ENCODE data around the gene SMARCC1. TPM values are rescaled to one million over a fixed set of nuclear protein-coding genes. Genes with fewer than 3 reads are reported as not detected.

Gene SMARCC1
- total RNA-seq, 2 experiments from 2014 or later: 74.2 to 76.2 TPM

- Mint-ChIP-seq H3K4me1 (ENCODE audit: low read depth) (no peaks in the 10 kb centered on the region), H3K27me3 (no peaks in the 10 kb centered on the region), H3K4me3 (no peak overlapping the region), H3K36me3 (ENCODE audit: low read depth) (peaks cover 72% of the 10 kb centered on the region), H3K9me3 (no peaks in the 10 kb centered on the region), H3K27ac (no peak overlapping the region)
- no peaks in the 10 kb centered on the region for H3K4me1 ChIP-seq (ENCODE audit: insufficient read depth, low read length)
- ChIA-PET CTCF (no interaction called here), POLR2A (no interaction called here)
- H3K9me3 ChIP-seq (ENCODE audit: control insufficient read depth in 1 of 2, insufficient read depth in 1 of 2, low read length in 2 of 2): no peaks in the 10 kb centered on the region
- intact Hi-C loops (cut with DNase I, micrococcal nuclease): no loop called here
- no peak overlapping the region for H3K4me3 ChIP-seq (ENCODE audit: low read length)
- no peak for ATAC-seq (ENCODE audit: poor library complexity)
- H3K27ac ChIP-seq (ENCODE audit: low read depth in 1 of 2, low read length in 2 of 2): no peak overlapping the region
- TF ChIP-seq CTCF (IDR thresholded peaks at IDR 0.05): no peak
- peaks cover 64% of the 10 kb centered on the region for H3K36me3 ChIP-seq (ENCODE audit: insufficient read depth, low read length)
- H3K27me3 ChIP-seq (ENCODE audit: control insufficient read depth in 1 of 2, insufficient read depth in 2 of 2, low read length in 2 of 2): no peaks in the 10 kb centered on the region
- DNase-seq: no peak
Observed at GRCh38 chr3:47701388-47701787, 80.3 kb downstream of the SMARCC1 start.

GRCh38 chr3:47692158-47692557 lies 89.5 kb downstream of the SMARCC1 start:
- H3K36me3 ChIP-seq (ENCODE audit: insufficient read depth, low read length): peaks cover 66% of the 10 kb centered on the region
- ChIA-PET POLR2A (no interaction called here), CTCF (interaction anchor here (0.9 kb wide), 1 partner anchor 13 kb away, joined by 3 read pairs; no protein-coding TSS in a partner anchor)
- no peak overlapping the region for H3K4me3 Mint-ChIP-seq
- no peak for TF ChIP-seq CTCF (IDR thresholded peaks at IDR 0.05)
- no peaks in the 10 kb centered on the region for H3K4me1 ChIP-seq (ENCODE audit: insufficient read depth, low read length)
- DNase-seq: no peak
- H3K27me3 Mint-ChIP-seq: no peaks in the 10 kb centered on the region
- no peak for ATAC-seq (ENCODE audit: poor library complexity)
- no peaks in the 10 kb centered on the region for H3K27me3 ChIP-seq (ENCODE audit: control insufficient read depth in 1 of 2, insufficient read depth in 2 of 2, low read length in 2 of 2)
- H3K4me3 ChIP-seq (ENCODE audit: low read length): no peak overlapping the region
- no peaks in the 10 kb centered on the region for H3K9me3 ChIP-seq (ENCODE audit: control insufficient read depth in 1 of 2, insufficient read depth in 1 of 2, low read length in 2 of 2)
- H3K4me1 Mint-ChIP-seq (ENCODE audit: low read depth): no peaks in the 10 kb centered on the region
- no peaks in the 10 kb centered on the region for H3K9me3 Mint-ChIP-seq
- no peak overlapping the region for H3K27ac ChIP-seq (ENCODE audit: low read depth in 1 of 2, low read length in 2 of 2)
- intact Hi-C loops (cut with DNase I, micrococcal nuclease): no loop called here
- peaks cover 82% of the 10 kb centered on the region for H3K36me3 Mint-ChIP-seq (ENCODE audit: low read depth)
- H3K27ac Mint-ChIP-seq: no peak overlapping the region

- DNase-seq: no peak
- Mint-ChIP-seq H3K9me3 (no peaks in the 10 kb centered on the region), H3K36me3 (ENCODE audit: low read depth) (peaks cover 85% of the 10 kb centered on the region), H3K27ac (no peak overlapping the region), H3K4me1 (ENCODE audit: low read depth) (no peaks in the 10 kb centered on the region), H3K4me3 (no peak overlapping the region), H3K27me3 (no peaks in the 10 kb centered on the region)
- no peaks in the 10 kb centered on the region for H3K9me3 ChIP-seq (ENCODE audit: control insufficient read depth in 1 of 2, insufficient read depth in 1 of 2, low read length in 2 of 2)
- H3K27ac ChIP-seq (ENCODE audit: low read depth in 1 of 2, low read length in 2 of 2): no peak overlapping the region
- no peak for TF ChIP-seq CTCF (IDR thresholded peaks at IDR 0.05)
- peaks cover 80% of the 10 kb centered on the region for H3K36me3 ChIP-seq (ENCODE audit: insufficient read depth, low read length)
- intact Hi-C loops (cut with DNase I, micrococcal nuclease): no loop called here
- ATAC-seq (ENCODE audit: poor library complexity): no peak
- H3K4me3 ChIP-seq (ENCODE audit: low read length): no peak overlapping the region
- POLR2A ChIA-PET: no interaction called here
- no peaks in the 10 kb centered on the region for H3K27me3 ChIP-seq (ENCODE audit: control insufficient read depth in 1 of 2, insufficient read depth in 2 of 2, low read length in 2 of 2)
- CTCF ChIA-PET: no interaction called here
- no peaks in the 10 kb centered on the region for H3K4me1 ChIP-seq (ENCODE audit: insufficient read depth, low read length)
Observed at GRCh38 chr3:47688488-47688887, 93.2 kb downstream of the SMARCC1 start.
